Loucy (cell line): ENCODE results near the gene RIPOR2.

ENCODE experiments used
- CTCF ChIP-seq: fragments of 200-600 bp; sonication (generic); conservative IDR thresholded peaks from 2 replicates; pipeline ENCODE4 v1.5.1; 2014; ENCODE audit warnings: mild to moderate bottlenecking, antibody characterized with exemption, low read length
- EZH2phosphoT487 ChIP-seq: fragments of 200-600 bp; IDR thresholded peaks from 2 replicates; pipeline ENCODE4 v1.6.1; 2018; ENCODE audit warnings: antibody characterized with exemption, mild to moderate bottlenecking, moderate library complexity, borderline replicate concordance

GRCh38 chr6:24838994-24839393, 96.8 kb downstream of the RIPOR2 start:
- TF ChIP-seq CTCF, result no peak
- TF ChIP-seq EZH2phosphoT487, result no peak
